Thymus (tissue), 11 donors: ENCODE results near the gene PSORS1C2. TPM values are rescaled to one million over a fixed set of nuclear protein-coding genes. Genes with fewer than 3 reads are reported as not detected.

Experiments
- DNase-seq, 9 donors: peaks; one replicate each; pipeline ENCODE4 v3.0.0-alpha.2; 2013; ENCODE audit warnings: low spot score in 9 of 9, low read depth in 6 of 9, missing footprints in 1 of 9
- H3K27ac ChIP-seq, 2 donors: one replicate each; pipeline ENCODE4 v1.5.1; 2013; ENCODE audit warnings: control low read depth in 1 of 2, low read depth in 1 of 2, low read length in 1 of 2, mild to moderate bottlenecking in 1 of 2, moderate library complexity in 1 of 2
- H3K27me3 ChIP-seq, 2 donors: one replicate each; pipeline ENCODE4 v1.5.1; 2013; ENCODE audit warnings: low read length in 1 of 2; ENCODE audit not compliant: control insufficient read depth in 2 of 2, insufficient read depth in 1 of 2
- H3K36me3 ChIP-seq, 2 donors: one replicate each; pipeline ENCODE4 v1.5.1; 2013; ENCODE audit warnings: low read length in 1 of 2, mild to moderate bottlenecking in 1 of 2, moderate library complexity in 1 of 2; ENCODE audit not compliant: control insufficient read depth in 2 of 2, insufficient read depth in 2 of 2
- H3K4me1 ChIP-seq, 2 donors: one replicate each; pipeline ENCODE4 v1.5.1; 2013; ENCODE audit warnings: low read length in 2 of 2; ENCODE audit not compliant: control insufficient read depth in 2 of 2, insufficient read depth in 2 of 2
- H3K4me3 ChIP-seq, 2 donors: one replicate each; pipeline ENCODE4 v1.5.1; 2013; ENCODE audit warnings: low read length in 2 of 2, control low read depth in 1 of 2, mild to moderate bottlenecking in 1 of 2
- H3K9me3 ChIP-seq, 2 donors: one replicate each; pipeline ENCODE4 v1.5.1; 2013; ENCODE audit warnings: low read length in 1 of 2, mild to moderate bottlenecking in 1 of 2; ENCODE audit not compliant: control insufficient read depth in 2 of 2, insufficient read depth in 1 of 2
- WGBS: extraction: QIAGEN DNeasy Blood & Tissue Kit; methylation state at CpG from one replicate; pipeline ENCODE4 v1.1.7; 2013; 5-methylcytosine and 5-hydroxymethylcytosine counted together
- polyA plus RNA-seq: library from polyadenylated mRNA; stranded (reverse); fragments of 200-250 nt; gene quantifications from one replicate; pipeline ENCODE4 v1.2.3, GENCODE V29; 2013
- total RNA-seq: library from RNA; stranded (reverse); fragments of 120-200 nt; gene quantifications from one replicate; pipeline ENCODE4 v1.2.4, GENCODE V29; 2013
- donor health status: healthy.

Gene PSORS1C2
- total and polyA plus RNA-seq, 2 donors: 16.4 TPM; not detected in 1

DNA sequence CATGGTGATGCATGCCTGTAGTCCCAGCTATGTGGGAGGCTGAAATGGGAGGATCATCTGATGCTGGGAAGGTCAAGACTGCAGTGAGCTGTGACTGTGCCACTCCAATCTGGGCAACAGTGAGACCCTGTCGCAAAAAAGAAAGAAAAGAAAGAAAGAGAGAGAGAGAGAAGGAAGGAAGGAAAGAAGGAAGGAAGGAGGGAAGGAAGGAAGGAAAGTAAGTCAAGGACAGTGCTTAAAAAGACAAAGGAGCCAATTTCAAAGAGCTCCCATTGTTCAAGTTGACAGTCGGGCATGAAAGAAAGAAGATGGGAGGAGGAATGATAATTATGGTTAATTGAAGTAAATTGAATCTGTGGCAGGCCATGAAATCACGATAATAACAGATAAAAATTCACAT is 42.7 kb downstream of the PSORS1C2 start:
- 94% methylated on average over 3 of the region's 3 CpGs for WGBS
- H3K27ac ChIP-seq: no peak overlapping the region
- peaks cover 8 to 12% of the 10 kb centered on the region in 2 donors for H3K4me1 ChIP-seq
- H3K36me3 ChIP-seq: no peaks in the 10 kb centered on the region
- H3K4me3 ChIP-seq: no peak overlapping the region
- H3K9me3 ChIP-seq: no peaks in the 10 kb centered on the region
- H3K27me3 ChIP-seq: no peaks in the 10 kb centered on the region
- no peak for DNase-seq

DNA sequence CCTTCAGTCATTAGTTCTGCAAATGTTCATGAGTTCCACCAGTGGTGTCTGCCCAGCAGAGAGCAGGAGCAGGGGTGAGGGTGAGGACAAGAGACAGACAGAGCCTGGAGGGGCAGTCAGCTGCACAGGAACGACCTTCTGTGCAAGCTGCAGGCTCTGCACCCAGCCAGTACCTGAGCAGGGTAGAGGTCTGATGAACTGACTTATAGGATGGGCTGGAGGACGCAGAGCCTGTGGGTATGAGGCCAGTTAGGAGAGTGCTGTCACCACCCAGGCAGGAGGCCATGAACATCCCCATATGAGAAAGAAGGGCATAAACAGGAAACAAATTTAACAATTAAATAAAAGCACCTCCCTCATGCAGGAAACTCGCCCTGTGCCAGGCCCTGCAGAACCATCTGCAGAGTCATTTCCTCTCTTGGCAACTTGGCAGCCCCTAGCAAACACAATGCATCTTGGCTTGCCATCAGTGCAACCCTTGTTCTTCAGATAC is 44.4 kb downstream of the PSORS1C2 start:
- Histone ChIP-seq H3K27me3 (no peaks in the 10 kb centered on the region), H3K4me1 (peaks cover 8 to 12% of the 10 kb centered on the region in 2 donors), H3K27ac (peak overlapping the region; percentile 29 to 82), H3K36me3 (no peaks in the 10 kb centered on the region), H3K9me3 (no peaks in the 10 kb centered on the region), H3K4me3 (no peak overlapping the region)
- peak in 4 of 9 donors; percentile 18 to 61 (median 30) for DNase-seq
- 7% methylated on average over 3 of the region's 3 CpGs for WGBS

DNA sequence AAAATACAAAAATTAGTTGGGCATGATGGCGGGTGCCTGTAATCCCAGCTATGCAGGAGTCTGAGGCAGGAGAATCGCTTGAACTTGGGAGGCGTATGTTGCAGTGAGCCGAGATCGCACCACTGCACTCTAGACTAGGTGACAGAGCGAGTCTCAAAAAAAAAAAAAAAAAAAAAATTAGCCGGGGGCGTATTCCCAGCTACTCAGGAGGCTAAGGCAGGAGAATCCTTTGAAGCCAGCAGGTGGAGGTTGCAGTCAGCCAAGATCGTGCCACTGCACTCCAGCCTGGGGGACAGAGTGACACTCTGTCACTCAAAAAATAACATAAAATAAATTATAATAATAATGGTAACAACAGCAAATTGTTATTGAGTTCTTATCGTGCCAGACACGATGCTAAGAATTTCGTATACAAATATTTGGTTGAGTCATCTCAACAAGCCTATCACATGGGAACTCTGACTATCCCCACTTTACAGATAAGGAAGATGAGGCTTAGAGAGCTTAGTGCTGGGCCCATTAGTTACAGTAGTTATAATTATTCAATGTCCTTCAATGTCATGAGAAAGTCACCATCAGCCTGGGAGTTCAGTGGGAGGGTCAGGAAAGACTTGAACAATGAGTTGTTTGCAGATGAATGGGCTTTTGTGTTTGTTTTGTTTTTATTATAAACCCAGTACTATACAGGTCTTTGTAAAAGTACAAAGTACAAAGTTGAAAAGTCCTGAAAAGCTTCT is 45.9 kb downstream of the PSORS1C2 start:
- no peak overlapping the region for H3K4me3 ChIP-seq
- no peaks in the 10 kb centered on the region for H3K9me3 ChIP-seq
- no peaks in the 10 kb centered on the region for H3K36me3 ChIP-seq
- DNase-seq: no peak
- WGBS: 98% methylated on average over 12 of the region's 12 CpGs
- H3K27ac ChIP-seq: no peak overlapping the region
- H3K27me3 ChIP-seq: no peaks in the 10 kb centered on the region
- peaks cover 8 to 12% of the 10 kb centered on the region in 2 donors for H3K4me1 ChIP-seq

GRCh38 chr6:31092238-31092637 is 46.6 kb downstream of the PSORS1C2 start:
- Histone ChIP-seq H3K27me3 (no peaks in the 10 kb centered on the region), H3K4me3 (no peak overlapping the region), H3K4me1 (peaks cover 8 to 12% of the 10 kb centered on the region in 2 donors), H3K27ac (no peak overlapping the region), H3K9me3 (no peaks in the 10 kb centered on the region), H3K36me3 (no peaks in the 10 kb centered on the region)
- DNase-seq: no peak
- WGBS: 99% methylated on average over 2 of the region's 2 CpGs

DNA sequence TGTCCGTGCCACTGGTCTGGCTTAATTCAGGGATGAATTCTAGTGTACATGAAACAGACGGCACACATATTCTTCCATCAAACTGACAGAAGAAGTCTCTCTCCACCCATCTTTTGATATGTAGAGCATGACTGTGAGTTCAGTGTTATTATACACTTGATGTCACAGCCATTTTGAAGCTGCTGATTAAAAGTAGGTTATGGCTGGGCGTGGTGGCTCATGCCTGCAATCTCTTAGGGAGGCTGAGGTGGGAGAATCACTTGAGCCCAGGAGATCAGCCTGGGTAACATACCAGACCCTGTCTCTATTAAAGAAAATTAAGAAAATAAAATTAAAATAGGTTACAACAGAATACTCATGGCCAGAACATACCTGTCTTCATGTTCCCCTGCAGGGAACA is 47.2 kb downstream of the PSORS1C2 start:
- no peaks in the 10 kb centered on the region for H3K9me3 ChIP-seq
- no peaks in the 10 kb centered on the region for H3K36me3 ChIP-seq
- no peak overlapping the region for H3K4me3 ChIP-seq
- H3K27me3 ChIP-seq: peaks cover 0 to 5% of the 10 kb centered on the region in 2 donors
- H3K4me1 ChIP-seq: peaks cover 8 to 12% of the 10 kb centered on the region in 2 donors
- no peak for DNase-seq
- WGBS: 47% methylated on average over 3 of the region's 3 CpGs
- H3K27ac ChIP-seq: no peak overlapping the region

- peaks cover 8 to 12% of the 10 kb centered on the region in 2 donors for H3K4me1 ChIP-seq
- no peak overlapping the region for H3K4me3 ChIP-seq
- H3K27me3 ChIP-seq: peaks cover 0 to 11% of the 10 kb centered on the region in 2 donors
- no peaks in the 10 kb centered on the region for H3K9me3 ChIP-seq
- no peak overlapping the region for H3K27ac ChIP-seq
- WGBS: 97% methylated on average over 6 of the region's 6 CpGs
- H3K36me3 ChIP-seq: no peaks in the 10 kb centered on the region
- DNase-seq: no peak
Observed at GRCh38 chr6:31090973-31091364, 47.9 kb downstream of the PSORS1C2 start.

- WGBS: 94% methylated on average over 3 of the region's 3 CpGs
- H3K4me1 ChIP-seq: peaks cover 8 to 12% of the 10 kb centered on the region in 2 donors
- no peak for DNase-seq
- no peaks in the 10 kb centered on the region for H3K9me3 ChIP-seq
- H3K27ac ChIP-seq: no peak overlapping the region
- H3K27me3 ChIP-seq: peaks cover 0 to 14% of the 10 kb centered on the region in 2 donors
- H3K4me3 ChIP-seq: no peak overlapping the region
- no peaks in the 10 kb centered on the region for H3K36me3 ChIP-seq
Observed at GRCh38 chr6:31090275-31090972, 48.4 kb downstream of the PSORS1C2 start.
